PFSK-1 (cell line): ENCODE results near the gene FBLN2.

ENCODE experiments used
- FOXP2 ChIP-seq: optimal IDR thresholded peaks from 2 replicates; pipeline ENCODE3; 2011; ENCODE audit warnings: borderline replicate concordance, control low read depth, inconsistent platforms; ENCODE audit not compliant: insufficient read depth; ENCODE audit errors: extremely low read length, extremely low read depth
- POLR2AphosphoS5 ChIP-seq: IDR thresholded peaks from 2 replicates; pipeline ENCODE4 v1.6.1; 2012; ENCODE audit warnings: low read depth, mild to moderate bottlenecking, control low read depth, low read length, moderate library complexity
- REST ChIP-seq, 2 experiments: IDR thresholded peaks; 2 replicates each; pipeline versions ENCODE4 v1.6.1 to v1.8.0; 2011 to 2012; ENCODE audit warnings: low read depth in 2 of 2, low read length in 2 of 2, control low read depth in 1 of 2, inconsistent platforms in 1 of 2, mild to moderate bottlenecking in 1 of 2, moderate library complexity in 1 of 2; ENCODE audit not compliant: insufficient read depth in 1 of 2
- SIN3A ChIP-seq: IDR thresholded peaks from 2 replicates; pipeline ENCODE4 v1.6.1; 2012; ENCODE audit warnings: mild to moderate bottlenecking, low read length, moderate library complexity, borderline replicate concordance; ENCODE audit not compliant: insufficient read depth
- TAF1 ChIP-seq: IDR thresholded peaks from 2 replicates; pipeline ENCODE4 v1.6.1; 2012; ENCODE audit warnings: low read length, control low read depth, borderline replicate concordance; ENCODE audit not compliant: insufficient read depth

Gene FBLN2

DNA sequence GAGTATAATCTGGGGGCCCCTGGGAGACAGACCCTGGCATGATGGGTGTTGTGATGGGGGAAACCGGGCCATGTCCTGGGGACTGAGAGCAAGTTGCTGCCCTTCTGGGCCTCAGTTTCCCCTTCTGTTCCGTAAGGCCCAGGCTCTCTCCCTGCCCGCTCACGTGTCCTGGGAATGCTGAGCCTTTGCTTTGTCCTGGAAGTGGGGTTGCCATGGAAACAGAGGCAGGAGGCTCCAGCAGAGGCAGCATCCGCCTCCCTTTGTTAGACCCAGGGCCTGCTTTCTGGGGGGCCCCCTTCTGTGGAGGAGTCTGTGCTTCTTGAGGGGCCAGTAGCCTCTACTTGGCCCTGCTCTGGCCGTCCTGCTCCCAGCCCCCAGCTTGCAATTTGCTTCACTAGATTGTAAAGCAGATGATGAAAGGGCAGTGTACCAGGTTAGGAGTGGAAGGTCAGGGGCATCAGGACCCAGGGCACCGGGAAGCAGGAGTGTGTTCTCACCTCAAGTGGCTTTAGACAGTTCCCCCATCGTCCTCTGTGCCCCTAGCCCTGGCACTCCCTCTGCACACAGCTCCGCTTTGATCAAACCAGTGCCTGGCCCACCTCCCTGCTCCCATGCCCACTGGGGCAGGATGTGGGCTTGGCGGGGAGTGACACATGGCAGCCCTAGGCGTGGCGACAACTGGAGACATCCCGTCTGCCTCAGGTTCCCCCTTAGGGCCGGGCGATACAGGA, 105.6 kb downstream of the FBLN2 start:
- TF ChIP-seq FOXP2 = no peak
- TF ChIP-seq POLR2AphosphoS5 = no peak

DNA sequence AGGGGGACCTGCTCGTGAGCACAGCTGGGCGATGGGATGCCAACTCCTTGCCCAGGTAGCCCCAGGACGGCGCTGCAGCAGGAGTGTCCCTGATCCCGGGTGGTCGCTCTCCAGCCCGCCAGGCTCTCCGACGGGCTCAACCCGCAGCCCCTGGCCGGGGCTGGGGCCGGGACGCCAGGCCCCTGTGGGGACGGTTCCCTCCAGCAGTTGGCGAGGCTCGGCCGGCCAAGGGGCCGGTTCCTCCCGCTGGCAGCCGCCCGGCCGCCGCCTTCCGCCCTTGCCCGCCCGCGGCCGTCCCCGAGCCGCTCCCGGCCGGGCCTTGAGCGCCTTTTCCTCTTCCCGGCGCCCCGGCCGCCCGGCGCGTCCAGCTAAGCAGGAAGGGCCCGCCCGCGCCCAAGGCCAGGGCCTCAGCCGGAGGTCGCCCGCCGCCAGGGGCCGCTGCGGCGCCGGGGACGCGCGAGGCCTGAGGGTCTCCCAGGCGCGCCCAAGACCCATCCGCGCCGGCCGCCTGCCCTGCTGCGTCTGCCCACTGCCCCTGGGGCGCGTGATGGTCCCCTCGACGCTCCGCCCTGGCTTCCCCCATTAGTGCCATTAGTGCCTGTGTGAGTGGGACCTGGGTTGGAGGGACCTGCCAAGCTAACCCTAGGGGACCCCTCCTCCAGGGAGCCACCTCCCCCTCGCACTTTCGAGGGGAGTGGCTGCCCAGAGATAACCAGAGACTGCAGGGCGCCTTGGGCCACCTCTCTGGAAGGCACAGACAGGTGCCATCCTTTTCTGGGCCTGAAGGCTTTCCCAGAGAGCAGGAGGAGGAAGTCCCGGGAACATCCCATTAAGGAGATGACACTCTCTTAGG, 106.4 kb downstream of the FBLN2 start:
- TF ChIP-seq SIN3A = no peak
- TF ChIP-seq FOXP2 = no peak
- no peak for TF ChIP-seq POLR2AphosphoS5
- no peak for TF ChIP-seq REST (IDR thresholded peaks at IDR 0.05; ENCODE audit: insufficient read depth in 1 of 2, low read depth in 2 of 2, low read length in 2 of 2)
- TF ChIP-seq TAF1 = no peak

DNA sequence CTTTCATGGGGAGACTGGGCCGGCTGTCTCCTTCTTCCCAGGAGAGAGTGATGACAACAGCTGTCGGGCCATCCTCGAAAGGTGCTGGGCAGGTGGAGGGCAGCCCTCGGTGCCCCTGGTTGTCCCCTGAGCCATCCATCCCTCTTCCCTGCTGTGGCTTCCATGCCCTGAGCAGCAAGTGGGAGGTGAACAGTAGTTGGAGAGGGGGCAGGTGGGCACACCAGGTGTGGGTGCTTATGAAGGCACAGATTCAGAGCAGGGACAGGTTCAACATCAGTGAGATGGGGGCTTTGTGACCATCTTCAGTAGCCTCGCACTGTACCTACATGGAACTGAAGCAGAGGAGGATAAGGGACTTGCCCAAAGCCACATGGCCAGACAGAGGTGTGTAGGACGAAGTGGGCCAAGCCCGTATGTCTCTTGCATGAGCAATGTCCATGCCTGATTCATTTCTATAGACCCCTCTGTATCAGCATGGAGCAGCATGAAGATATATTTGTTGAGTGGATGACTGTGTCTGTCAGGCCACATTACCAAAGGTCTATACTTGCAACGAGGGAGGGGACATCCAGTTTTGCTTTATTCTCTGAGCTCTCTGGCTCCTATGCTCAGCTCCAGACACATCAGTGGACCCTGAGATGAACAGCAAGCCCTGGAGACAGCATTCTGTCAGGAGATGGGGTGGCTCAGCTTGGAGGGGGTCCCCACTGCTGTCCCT, 107.8 kb downstream of the FBLN2 start:
- TF ChIP-seq SIN3A = no peak
- no peak for TF ChIP-seq FOXP2
- TF ChIP-seq POLR2AphosphoS5 = no peak
- no peak for TF ChIP-seq TAF1
- TF ChIP-seq REST (IDR thresholded peaks at IDR 0.05; ENCODE audit: insufficient read depth in 1 of 2, low read depth in 2 of 2, low read length in 2 of 2) = no peak

GRCh38 chr3:13657660-13658435, 108.9 kb downstream of the FBLN2 start:
- TF ChIP-seq SIN3A (no peak), POLR2AphosphoS5 (no peak)

DNA sequence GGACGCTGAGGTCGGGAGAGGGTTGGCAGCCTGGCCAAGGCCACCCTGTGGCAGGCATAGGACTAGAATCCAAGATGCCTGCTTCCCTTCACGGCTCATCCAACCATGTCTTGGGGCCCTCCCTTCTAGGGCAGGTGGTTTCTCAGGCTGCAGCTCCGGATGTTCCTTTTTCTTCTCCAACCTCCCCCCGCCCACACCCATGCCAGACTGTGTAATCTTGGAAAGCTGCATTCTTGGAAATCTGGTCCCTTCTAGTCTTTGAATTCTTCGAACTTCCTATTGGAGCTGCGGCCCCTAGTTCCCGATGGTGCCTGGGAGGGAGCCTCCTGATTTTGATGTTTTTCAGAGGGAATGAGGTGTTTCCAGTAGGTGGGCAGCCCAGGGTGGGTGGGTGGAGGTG, 109.8 kb downstream of the FBLN2 start:
- TF ChIP-seq REST (IDR thresholded peaks at IDR 0.05; ENCODE audit: insufficient read depth in 1 of 2, low read depth in 2 of 2, low read length in 2 of 2) (no peak), TAF1 (no peak), POLR2AphosphoS5 (no peak), FOXP2 (no peak), SIN3A (no peak)
